VCaP (cell line): ENCODE measurements around the gene ZMYM4.

Experiments
- H3K27ac ChIP-seq: fragments of 450-650 bp; 2 replicates; pipeline ENCODE4 v1.5.1; 2017
- TF ChIP-seq, protein P1 (sequence below): fragments of 450-650 bp; conservative IDR thresholded peaks from 2 replicates; pipeline ENCODE4 v1.5.1; 2017; ENCODE audit warnings: mild to moderate bottlenecking, moderate library complexity

ZMYM4 gene

DNA sequence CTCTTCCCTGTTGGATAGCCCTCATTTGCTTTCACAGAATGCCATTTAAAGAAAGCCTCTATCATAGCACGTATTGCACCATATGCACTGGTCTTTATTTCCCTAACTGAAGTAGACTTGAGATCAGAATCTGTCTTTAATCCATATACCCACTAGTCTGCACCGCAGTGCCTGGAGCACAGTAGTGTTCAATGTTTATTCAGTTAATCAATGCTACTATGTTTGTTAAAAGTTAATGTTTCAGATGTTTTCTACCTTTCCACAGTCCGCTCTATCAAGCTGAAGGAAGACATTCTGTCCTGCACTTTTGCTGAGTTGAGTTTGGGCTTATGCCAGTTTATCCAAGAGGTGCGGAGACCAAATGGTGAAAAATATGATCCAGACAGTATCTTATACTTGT, 139.2 kb downstream of the ZMYM4 start:
- TF ChIP-seq, protein P1, sequence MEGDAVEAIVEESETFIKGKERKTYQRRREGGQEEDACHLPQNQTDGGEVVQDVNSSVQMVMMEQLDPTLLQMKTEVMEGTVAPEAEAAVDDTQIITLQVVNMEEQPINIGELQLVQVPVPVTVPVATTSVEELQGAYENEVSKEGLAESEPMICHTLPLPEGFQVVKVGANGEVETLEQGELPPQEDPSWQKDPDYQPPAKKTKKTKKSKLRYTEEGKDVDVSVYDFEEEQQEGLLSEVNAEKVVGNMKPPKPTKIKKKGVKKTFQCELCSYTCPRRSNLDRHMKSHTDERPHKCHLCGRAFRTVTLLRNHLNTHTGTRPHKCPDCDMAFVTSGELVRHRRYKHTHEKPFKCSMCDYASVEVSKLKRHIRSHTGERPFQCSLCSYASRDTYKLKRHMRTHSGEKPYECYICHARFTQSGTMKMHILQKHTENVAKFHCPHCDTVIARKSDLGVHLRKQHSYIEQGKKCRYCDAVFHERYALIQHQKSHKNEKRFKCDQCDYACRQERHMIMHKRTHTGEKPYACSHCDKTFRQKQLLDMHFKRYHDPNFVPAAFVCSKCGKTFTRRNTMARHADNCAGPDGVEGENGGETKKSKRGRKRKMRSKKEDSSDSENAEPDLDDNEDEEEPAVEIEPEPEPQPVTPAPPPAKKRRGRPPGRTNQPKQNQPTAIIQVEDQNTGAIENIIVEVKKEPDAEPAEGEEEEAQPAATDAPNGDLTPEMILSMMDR, result no peak
- no peak overlapping the region for H3K27ac ChIP-seq

DNA sequence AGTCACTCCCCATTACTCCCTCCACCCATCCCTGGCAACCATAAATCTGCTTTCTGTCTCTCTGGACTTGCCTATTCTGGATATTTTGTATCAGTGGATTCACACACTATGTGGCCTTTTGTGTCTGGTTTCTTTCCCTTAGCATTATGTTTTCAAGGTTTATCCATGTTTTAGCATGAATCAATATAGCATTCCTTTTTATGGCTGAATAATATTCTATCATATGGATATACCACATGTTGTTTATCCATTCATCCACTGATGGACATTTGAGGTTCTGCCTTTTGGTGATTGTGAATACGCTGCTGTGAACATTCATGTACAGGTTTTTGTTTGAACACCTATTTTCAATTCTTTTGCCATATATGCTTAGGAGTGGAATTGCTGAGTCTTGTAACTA, 140.4 kb downstream of the ZMYM4 start:
- TF ChIP-seq, protein P1, result no peak
- H3K27ac ChIP-seq, result no peak overlapping the region

DNA sequence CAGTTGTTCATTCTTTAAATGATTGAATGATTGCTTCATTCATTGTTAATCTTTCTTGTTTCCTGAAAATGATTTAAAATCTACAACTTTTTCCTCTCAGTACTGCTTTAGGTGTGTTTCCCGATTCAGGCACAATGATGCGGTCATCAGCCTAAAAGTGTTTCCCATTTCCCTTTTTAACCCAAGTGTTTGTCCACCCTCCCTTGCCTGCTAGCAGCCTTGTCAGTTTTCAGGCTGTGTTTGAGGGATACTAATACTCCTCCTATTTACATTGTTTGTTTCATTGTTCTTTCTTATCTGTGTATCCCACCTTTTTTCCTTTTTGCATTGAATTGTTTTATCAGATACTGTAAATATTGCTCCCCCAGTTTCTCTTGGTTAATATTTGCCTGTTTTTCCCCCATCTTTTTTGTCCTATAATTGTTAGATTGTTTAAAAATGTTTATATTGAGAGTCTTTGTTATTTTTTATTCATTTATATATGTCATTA, 157.6 kb downstream of the ZMYM4 start:
- no peak overlapping the region for H3K27ac ChIP-seq
- TF ChIP-seq, protein P1, result no peak

DNA sequence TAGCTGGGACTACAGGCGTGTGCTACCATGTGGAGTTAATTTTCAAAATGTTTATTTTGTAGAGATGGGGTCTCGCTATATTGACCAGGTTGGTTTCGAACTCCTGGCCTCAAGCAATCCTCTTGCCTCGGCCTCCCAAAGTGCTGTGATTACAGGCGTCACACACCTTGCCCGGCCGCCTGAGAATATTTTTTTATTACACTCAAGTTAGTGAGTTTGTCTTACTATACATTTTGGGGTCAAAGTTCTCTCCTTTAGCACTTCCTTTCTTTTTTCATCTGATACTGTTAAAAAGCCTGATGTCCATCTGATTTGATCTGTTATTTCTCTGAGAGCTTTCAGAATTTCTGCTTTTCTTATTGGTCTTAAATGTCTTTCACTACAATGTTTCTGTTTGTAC, 159.9 kb downstream of the ZMYM4 start:
- TF ChIP-seq, protein P1, result no peak
- no peak overlapping the region for H3K27ac ChIP-seq

DNA sequence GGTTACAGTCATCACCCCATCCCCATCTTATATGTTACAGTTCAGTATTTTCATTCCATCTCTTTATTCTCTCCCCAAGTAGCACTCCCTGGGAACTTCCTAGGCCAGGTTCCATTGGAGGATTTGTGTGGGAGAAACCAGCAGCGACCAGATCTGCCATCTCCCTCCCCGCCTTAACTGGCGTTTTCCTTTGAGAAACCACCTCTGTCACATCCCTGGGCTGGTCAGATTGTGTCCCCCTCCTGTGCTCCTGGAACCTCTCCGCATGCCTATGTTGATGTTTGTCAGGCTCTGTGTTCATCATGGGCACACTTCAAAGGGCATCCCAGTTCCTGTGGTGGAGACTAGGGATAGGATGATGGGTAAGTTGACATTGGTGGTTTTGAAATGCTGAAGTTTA, 162.3 kb downstream of the ZMYM4 start:
- no peak overlapping the region for H3K27ac ChIP-seq
- TF ChIP-seq, protein P1, result no peak

DNA sequence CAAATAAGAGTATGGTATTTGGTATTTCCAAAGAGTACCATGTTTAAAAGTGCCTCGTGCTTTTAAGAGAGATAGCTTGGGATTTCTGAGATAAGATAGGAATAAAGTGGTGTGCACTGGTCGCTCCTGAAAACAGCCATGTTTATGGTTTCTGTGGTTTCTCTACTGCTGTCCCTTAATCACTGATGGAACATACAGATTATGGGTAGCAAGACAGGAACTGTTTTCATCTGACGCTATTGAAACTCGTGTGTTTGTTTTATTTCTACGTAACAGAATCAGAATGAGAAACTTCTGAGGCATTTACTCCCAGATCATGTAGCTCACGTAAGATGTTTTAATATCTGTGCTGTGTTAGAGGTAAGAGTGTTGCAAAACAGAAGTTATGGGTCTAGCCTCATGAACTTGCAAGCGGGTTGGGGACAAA, 162.7 kb downstream of the ZMYM4 start:
- TF ChIP-seq, protein P1, result no peak
- H3K27ac ChIP-seq, result no peak overlapping the region

DNA sequence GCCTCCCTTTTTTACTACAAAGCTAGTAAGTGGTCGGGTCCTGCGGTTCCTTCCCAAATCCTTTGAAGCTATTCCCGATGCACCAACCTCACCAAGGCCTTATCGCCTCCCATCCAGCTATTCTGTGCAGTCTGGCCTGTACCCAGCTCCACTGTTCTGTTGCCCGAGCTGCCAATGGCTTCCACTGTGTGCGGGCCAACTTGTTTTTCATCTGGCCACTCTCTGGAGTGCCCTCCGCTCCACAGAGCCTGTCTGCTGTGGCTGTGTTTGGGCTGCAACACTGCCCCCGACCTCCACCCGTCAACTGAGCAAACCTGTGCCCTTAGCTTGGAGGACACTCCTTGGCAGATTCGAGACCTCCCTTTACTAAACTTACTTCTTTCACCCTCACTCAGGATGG, 163.7 kb downstream of the ZMYM4 start:
- TF ChIP-seq, protein P1, result no peak
- H3K27ac ChIP-seq, result no peak overlapping the region
